ENCODE data around the gene PIK3R6. TPM values are rescaled to one million over a fixed set of nuclear protein-coding genes. Genes with fewer than 3 reads are reported as not detected.

The PIK3R6 gene
- total and polyA plus RNA-seq, 10 of the 15 experiments (the other 5 are each of a cell fraction or from before 2014, with no cell fraction given), result 6.7 to 146 (median 68.2) TPM

DNA sequence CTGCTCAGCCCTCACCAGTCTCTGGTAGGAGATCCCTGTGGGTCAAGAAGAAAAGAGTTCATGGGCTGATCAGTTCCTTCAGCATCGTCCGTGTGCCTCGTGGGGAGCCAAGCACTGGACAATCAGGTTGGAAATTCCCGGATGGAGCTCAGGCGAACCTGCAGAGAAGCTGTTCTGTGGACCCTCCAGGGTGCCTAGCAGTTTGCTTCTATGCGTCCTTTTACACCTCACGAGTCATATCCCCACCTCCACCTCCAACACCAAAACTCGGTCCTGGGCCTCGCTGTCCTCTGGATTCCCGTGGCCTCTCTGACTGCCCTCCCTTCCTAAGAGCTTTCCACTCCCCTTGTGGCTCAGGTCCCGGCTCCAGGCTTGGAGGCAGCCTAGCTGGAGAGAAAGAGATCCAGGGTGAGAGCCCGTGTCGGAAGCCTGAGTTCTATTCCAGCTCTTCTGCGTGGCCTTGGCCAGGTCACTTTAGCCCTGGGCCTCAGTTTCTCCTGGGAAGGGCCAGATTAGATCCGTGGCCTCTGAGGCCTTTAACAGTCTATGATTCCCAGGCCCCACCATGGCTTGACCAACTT, 26.2 kb upstream of the PIK3R6 start (continued):
- TF ChIP-seq, protein P1, sequence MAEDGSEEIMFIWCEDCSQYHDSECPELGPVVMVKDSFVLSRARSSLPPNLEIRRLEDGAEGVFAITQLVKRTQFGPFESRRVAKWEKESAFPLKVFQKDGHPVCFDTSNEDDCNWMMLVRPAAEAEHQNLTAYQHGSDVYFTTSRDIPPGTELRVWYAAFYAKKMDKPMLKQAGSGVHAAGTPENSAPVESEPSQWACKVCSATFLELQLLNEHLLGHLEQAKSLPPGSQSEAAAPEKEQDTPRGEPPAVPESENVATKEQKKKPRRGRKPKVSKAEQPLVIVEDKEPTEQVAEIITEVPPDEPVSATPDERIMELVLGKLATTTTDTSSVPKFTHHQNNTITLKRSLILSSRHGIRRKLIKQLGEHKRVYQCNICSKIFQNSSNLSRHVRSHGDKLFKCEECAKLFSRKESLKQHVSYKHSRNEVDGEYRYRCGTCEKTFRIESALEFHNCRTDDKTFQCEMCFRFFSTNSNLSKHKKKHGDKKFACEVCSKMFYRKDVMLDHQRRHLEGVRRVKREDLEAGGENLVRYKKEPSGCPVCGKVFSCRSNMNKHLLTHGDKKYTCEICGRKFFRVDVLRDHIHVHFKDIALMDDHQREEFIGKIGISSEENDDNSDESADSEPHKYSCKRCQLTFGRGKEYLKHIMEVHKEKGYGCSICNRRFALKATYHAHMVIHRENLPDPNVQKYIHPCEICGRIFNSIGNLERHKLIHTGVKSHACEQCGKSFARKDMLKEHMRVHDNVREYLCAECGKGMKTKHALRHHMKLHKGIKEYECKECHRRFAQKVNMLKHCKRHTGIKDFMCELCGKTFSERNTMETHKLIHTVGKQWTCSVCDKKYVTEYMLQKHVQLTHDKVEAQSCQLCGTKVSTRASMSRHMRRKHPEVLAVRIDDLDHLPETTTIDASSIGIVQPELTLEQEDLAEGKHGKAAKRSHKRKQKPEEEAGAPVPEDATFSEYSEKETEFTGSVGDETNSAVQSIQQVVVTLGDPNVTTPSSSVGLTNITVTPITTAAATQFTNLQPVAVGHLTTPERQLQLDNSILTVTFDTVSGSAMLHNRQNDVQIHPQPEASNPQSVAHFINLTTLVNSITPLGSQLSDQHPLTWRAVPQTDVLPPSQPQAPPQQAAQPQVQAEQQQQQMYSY (CRISPR knock-in tag; IDR thresholded peaks at IDR 0.05), result no peak
- TF ChIP-seq, protein P2, sequence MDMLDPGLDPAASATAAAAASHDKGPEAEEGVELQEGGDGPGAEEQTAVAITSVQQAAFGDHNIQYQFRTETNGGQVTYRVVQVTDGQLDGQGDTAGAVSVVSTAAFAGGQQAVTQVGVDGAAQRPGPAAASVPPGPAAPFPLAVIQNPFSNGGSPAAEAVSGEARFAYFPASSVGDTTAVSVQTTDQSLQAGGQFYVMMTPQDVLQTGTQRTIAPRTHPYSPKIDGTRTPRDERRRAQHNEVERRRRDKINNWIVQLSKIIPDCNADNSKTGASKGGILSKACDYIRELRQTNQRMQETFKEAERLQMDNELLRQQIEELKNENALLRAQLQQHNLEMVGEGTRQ (IDR thresholded peaks at IDR 0.05; ENCODE audit: borderline replicate concordance, low read depth, low read length), result no peak
- TF ChIP-seq GABPA (IDR thresholded peaks at IDR 0.05; ENCODE audit: low read depth) (no peak), NR2F1 (conservative IDR thresholded peaks at IDR 0.05) (no peak), KAT2A (conservative IDR thresholded peaks at IDR 0.05; ENCODE audit: control insufficient read depth, low read depth, low read length) (no peak)
- TF ChIP-seq, protein P3, sequence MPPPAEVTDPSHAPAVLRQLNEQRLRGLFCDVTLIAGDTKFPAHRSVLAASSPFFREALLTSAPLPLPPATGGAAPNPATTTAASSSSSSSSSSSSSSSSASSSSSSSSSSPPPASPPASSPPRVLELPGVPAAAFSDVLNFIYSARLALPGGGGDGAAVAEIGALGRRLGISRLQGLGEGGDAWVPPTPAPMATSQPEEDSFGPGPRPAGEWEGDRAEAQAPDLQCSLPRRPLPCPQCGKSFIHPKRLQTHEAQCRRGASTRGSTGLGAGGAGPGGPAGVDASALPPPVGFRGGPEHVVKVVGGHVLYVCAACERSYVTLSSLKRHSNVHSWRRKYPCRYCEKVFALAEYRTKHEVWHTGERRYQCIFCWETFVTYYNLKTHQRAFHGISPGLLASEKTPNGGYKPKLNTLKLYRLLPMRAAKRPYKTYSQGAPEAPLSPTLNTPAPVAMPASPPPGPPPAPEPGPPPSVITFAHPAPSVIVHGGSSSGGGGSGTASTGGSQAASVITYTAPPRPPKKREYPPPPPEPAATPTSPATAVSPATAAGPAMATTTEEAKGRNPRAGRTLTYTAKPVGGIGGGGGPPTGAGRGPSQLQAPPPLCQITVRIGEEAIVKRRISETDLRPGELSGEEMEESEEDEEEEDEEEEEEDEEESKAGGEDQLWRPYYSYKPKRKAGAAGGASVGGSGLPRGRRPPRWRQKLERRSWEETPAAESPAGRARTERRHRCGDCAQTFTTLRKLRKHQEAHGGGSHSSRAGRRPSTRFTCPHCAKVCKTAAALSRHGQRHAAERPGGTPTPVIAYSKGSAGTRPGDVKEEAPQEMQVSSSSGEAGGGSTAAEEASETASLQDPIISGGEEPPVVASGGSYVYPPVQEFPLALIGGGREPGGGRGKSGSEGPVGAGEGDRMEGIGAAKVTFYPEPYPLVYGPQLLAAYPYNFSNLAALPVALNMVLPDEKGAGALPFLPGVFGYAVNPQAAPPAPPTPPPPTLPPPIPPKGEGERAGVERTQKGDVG (CRISPR knock-in tag; IDR thresholded peaks at IDR 0.05), result no peak

Measured in GM12878 (cell line).